GM13976 (cell line): ENCODE data around the gene THADA.

Source experiments
- DNase-seq: peaks from one replicate; pipeline ENCODE4 v3.0.0; 2012; ENCODE audit warnings: low spot score
- CTCF ChIP-seq: IDR thresholded peaks from 2 replicates; pipeline ENCODE4 v1.5.1; 2012; ENCODE audit warnings: borderline replicate concordance, mild to moderate bottlenecking; ENCODE audit not compliant: insufficient read depth; ENCODE audit errors: extremely low read depth, missing control alignments, control extremely low read depth
- in situ Hi-C: fragments of 300-500 bp; cut with MboI; formaldehyde crosslinking; loops from one replicate; pipeline ENCODE4 v1.12.0; 2022; ENCODE audit warnings: low sequenced_read_pairs, mixed read lengths, inconsistent platforms; ENCODE audit not compliant: unreplicated experiment

THADA gene

GRCh38 chr2:43276962-43277391, 318.9 kb downstream of the THADA start:
- in situ Hi-C loops: no loop called here
- no peak for DNase-seq
- TF ChIP-seq CTCF: no peak

GRCh38 chr2:43276266-43276941, 319.4 kb downstream of the THADA start:
- no peak for TF ChIP-seq CTCF
- no peak for DNase-seq
- in situ Hi-C loops: no loop called here

- no peak for TF ChIP-seq CTCF
- no peak for DNase-seq
- in situ Hi-C loops: no loop called here
These were observed 321.1 kb downstream of the THADA start for GRCh38 chr2:43274721-43275120.

GRCh38 chr2:43274055-43274454, 321.8 kb downstream of the THADA start:
- in situ Hi-C loops: no loop called here
- DNase-seq: no peak
- TF ChIP-seq CTCF: no peak

GRCh38 chr2:43273529-43273928, 322.3 kb downstream of the THADA start:
- DNase-seq: no peak
- in situ Hi-C loops: no loop called here
- TF ChIP-seq CTCF: no peak

- in situ Hi-C loops: no loop called here
- TF ChIP-seq CTCF: no peak
- DNase-seq: no peak
These were observed 324.8 kb downstream of the THADA start for GRCh38 chr2:43270930-43271615.
